NCI-H128 (cell line): ENCODE measurements around the gene TAS2R19.
"Not testable (repeated sequence)": the region's sequence is repeated elsewhere in the genome, so short reads cannot be mapped to it uniquely, and the experiment has no call there.

ENCODE experiments used
- DNase-seq: peaks from one replicate; lab custom pipeline; 2025; ENCODE audit not compliant: unreplicated experiment; lab: John Stamatoyannopoulos, UW

The TAS2R19 gene

GRCh38 chr12:11022520-11022919 lies at the start of gene TAS2R19:
TAS2R19 (minus strand) TSS chr12:11022620; CDS start chr12:11022571, 49 bp downstream.
- DNase-seq: no peak

- no peak for DNase-seq
Observed at GRCh38 chr12:11071414-11071813, 49.0 kb upstream of the TAS2R19 start.

GRCh38 chr12:11070999-11071398 lies 48.6 kb upstream of the TAS2R19 start:
- DNase-seq: no peak

- no peak for DNase-seq
Observed at GRCh38 chr12:11069854-11070365, 47.5 kb upstream of the TAS2R19 start.

- no peak for DNase-seq
Observed at GRCh38 chr12:11067514-11067913, 45.1 kb upstream of the TAS2R19 start.

- DNase-seq: not testable (repeated sequence)
Observed at GRCh38 chr12:11062194-11062593, 39.8 kb upstream of the TAS2R19 start, which contains the start of gene TAS2R46. TAS2R46 (minus strand) TSS chr12:11062294; CDS start chr12:11062294, 0 bp downstream.

GRCh38 chr12:11059784-11060183 lies 37.4 kb upstream of the TAS2R19 start:
- no peak for DNase-seq

GRCh38 chr12:11059041-11059440 lies 36.6 kb upstream of the TAS2R19 start:
- no peak for DNase-seq

- no peak for DNase-seq
Observed at GRCh38 chr12:11055306-11055705, 32.9 kb upstream of the TAS2R19 start.

GRCh38 chr12:11049806-11050531 lies 27.5 kb upstream of the TAS2R19 start:
- not testable (repeated sequence) for DNase-seq

GRCh38 chr12:11041366-11041765 lies 18.9 kb upstream of the TAS2R19 start:
- not testable (repeated sequence) for DNase-seq

GRCh38 chr12:11040162-11040561 lies 17.7 kb upstream of the TAS2R19 start:
- DNase-seq: no peak

- no peak for DNase-seq
Observed at GRCh38 chr12:11039171-11039570, 16.8 kb upstream of the TAS2R19 start.

GRCh38 chr12:11033959-11034358 lies 11.5 kb upstream of the TAS2R19 start:
- DNase-seq: not testable (repeated sequence)

GRCh38 chr12:11031307-11031706 lies 8.9 kb upstream of the TAS2R19 start, which contains the start of gene TAS2R31:
TAS2R31 (minus strand) TSS chr12:11031407; CDS start chr12:11031335, 72 bp downstream.
- DNase-seq: no peak

- no peak for DNase-seq
Observed at GRCh38 chr12:11026118-11026517, 3.7 kb upstream of the TAS2R19 start.

GRCh38 chr12:11023387-11023786 lies 967 bp upstream of the TAS2R19 start:
- no peak for DNase-seq

- no peak for DNase-seq
Observed at GRCh38 chr12:11016937-11017336, 5.5 kb downstream of the TAS2R19 start.

GRCh38 chr12:11015775-11016430 lies 6.5 kb downstream of the TAS2R19 start:
- DNase-seq: no peak

GRCh38 chr12:11014234-11014633 lies 8.2 kb downstream of the TAS2R19 start:
- no peak for DNase-seq

GRCh38 chr12:11007608-11008007 lies 14.8 kb downstream of the TAS2R19 start:
- no peak for DNase-seq

- no peak for DNase-seq
Observed at GRCh38 chr12:10998204-10998603, 24.2 kb downstream of the TAS2R19 start, which contains the start of gene TAS2R20. TAS2R20 (minus strand) TSS chr12:10998304; CDS start chr12:10997875, 429 bp downstream.
